RPMI7951 (cell line): ENCODE measurements around the gene THSD4. TPM values are rescaled to one million over a fixed set of nuclear protein-coding genes. Genes with fewer than 3 reads are reported as not detected.
"Not testable (repeated sequence)": the region's sequence is repeated elsewhere in the genome, so short reads cannot be mapped to it uniquely, and the experiment has no call there.

Experiments used
- DNase-seq: peaks from one replicate; pipeline ENCODE4 v3.0.0-alpha.2; 2012; ENCODE audit warnings: low read depth
- total RNA-seq: library from RNA; depleted of rRNA; stranded (reverse); fragments of >200 nt; shearing (Covaris generic); gene quantifications from 2 replicates; pipeline ENCODE4 v1.2.3, GENCODE V29; 2014

The THSD4 gene
- total RNA-seq, 1 experiment from 2014 or later, result 25.2 TPM

- DNase-seq, result peak; percentile 54
Measured at GRCh38 chr15:71425388-71425787, 310.1 kb downstream of the THSD4 start.

GRCh38 chr15:71426792-71427191, 311.5 kb downstream of the THSD4 start:
- DNase-seq, result no peak

- DNase-seq, result no peak
Measured at GRCh38 chr15:71430782-71431181, 315.5 kb downstream of the THSD4 start.

GRCh38 chr15:71431343-71432336, 316.4 kb downstream of the THSD4 start:
- DNase-seq, result no peak

- DNase-seq, result no peak
Measured at GRCh38 chr15:71433402-71433801, 318.1 kb downstream of the THSD4 start.

GRCh38 chr15:71434774-71435173, 319.5 kb downstream of the THSD4 start:
- DNase-seq, result peak; percentile 40

- DNase-seq, result peak; percentile 39
Measured at GRCh38 chr15:71435552-71435951, 320.3 kb downstream of the THSD4 start.

GRCh38 chr15:71436854-71437253, 321.6 kb downstream of the THSD4 start:
- no peak for DNase-seq

GRCh38 chr15:71437404-71437803, 322.1 kb downstream of the THSD4 start:
- no peak for DNase-seq

GRCh38 chr15:71437919-71438318, 322.6 kb downstream of the THSD4 start:
- peak; percentile 39 for DNase-seq

- DNase-seq, result not testable (repeated sequence)
Measured at GRCh38 chr15:71439478-71439877, 324.2 kb downstream of the THSD4 start.

GRCh38 chr15:71440489-71441110, 325.3 kb downstream of the THSD4 start:
- DNase-seq, result peak; percentile 74

- peak; percentile 62 for DNase-seq
Measured at GRCh38 chr15:71443538-71443937, 328.3 kb downstream of the THSD4 start.

GRCh38 chr15:71444032-71444810, 328.9 kb downstream of the THSD4 start:
- DNase-seq, result no peak

- peak; percentile 65 for DNase-seq
Measured at GRCh38 chr15:71444866-71445590, 329.8 kb downstream of the THSD4 start.

GRCh38 chr15:71447328-71448250, 332.3 kb downstream of the THSD4 start:
- peak; percentile 93 for DNase-seq

GRCh38 chr15:71448688-71449114, 333.4 kb downstream of the THSD4 start:
- DNase-seq, result peak; percentile 72

- DNase-seq, result no peak
Measured at GRCh38 chr15:71449363-71449762, 334.1 kb downstream of the THSD4 start.

GRCh38 chr15:71449956-71450355, 334.7 kb downstream of the THSD4 start:
- no peak for DNase-seq

- no peak for DNase-seq
Measured at GRCh38 chr15:71451130-71451529, 335.9 kb downstream of the THSD4 start.
